NCI-H2081 (cell line): ENCODE measurements around the gene KPTN.

ENCODE experiments used
- DNase-seq, 2 experiments: peaks; one replicate each; lab custom pipeline; 2025; lab: John Stamatoyannopoulos, UW

KPTN gene

DNA sequence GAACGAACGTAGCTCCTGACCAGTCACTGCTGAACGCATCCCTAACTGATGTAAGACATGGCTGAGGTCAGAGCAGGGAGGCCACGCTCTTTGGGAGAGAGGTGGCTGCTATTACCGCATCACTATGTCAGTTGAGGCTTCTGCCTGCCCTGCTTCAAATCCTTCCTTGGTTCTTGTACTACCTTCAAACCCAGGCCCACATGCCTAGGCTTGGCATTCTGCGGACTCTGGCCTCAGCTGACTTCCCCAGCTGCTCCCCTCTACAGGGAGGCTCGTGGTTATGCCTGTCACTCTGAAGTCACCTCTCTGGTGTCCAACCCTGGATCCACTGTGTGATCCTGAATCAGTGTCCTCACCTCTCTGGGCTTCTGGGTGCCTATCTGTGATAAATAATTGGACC is 49.9 kb downstream of the KPTN start:
- no peak for DNase-seq

DNA sequence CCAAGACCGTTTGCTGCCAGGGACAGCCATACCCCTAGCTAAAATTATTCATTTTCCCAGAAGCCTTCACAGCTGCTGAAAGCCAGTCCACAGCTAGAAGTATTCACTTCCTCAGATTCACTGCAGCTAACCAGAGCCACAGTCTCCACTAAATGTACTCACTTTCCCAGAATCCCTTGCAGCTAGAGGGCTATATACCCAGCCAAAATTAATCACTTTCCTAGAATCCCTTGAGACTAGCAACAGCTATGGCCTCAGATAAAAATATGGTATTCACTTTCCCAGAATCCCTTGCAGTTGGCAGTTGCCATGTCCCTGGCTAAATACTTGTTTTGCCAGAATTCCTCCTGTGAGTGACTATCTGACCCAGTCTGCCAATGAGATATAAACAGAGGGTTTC is 50.9 kb downstream of the KPTN start:
- no peak for DNase-seq

DNA sequence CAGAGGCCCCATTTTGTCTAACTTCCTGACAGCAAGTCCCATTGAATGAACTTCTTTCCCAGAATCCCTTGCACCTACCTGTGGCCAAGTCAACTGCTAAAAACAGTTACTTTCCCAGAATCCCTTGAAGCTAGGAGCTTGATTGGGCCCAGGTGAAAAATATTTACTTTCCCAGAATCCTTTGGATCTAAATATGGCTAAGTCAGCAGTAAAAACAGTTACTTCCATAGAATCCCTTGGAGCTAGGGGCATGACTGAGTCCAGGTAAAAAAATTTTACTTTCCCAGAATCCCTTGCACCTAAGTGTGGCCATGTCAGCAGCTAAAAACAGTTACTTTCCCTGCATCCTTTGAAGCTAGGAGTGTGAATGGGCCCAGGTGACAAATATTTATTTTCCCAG is 51.5 kb downstream of the KPTN start:
- DNase-seq, result no peak

DNA sequence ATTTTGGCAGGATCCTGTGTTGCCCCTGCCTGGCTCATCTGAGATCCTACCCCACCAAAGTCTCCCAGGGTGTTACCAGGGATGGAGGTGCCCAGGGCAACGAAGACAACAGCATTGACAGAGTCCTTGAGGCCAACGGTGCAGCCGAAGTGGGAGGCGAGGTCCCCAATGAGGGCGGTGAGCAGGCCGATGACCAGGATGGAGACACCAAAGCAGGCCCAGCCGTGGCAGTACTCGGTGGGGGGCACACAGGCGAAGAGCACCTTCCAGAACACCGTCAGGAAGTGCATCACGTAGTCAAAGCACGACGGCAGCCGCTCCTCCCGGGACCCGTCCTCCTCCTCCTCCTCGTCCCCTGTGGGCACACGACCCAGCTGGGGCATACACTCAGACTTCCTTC is 51.9 kb downstream of the KPTN start:
- no peak for DNase-seq

DNA sequence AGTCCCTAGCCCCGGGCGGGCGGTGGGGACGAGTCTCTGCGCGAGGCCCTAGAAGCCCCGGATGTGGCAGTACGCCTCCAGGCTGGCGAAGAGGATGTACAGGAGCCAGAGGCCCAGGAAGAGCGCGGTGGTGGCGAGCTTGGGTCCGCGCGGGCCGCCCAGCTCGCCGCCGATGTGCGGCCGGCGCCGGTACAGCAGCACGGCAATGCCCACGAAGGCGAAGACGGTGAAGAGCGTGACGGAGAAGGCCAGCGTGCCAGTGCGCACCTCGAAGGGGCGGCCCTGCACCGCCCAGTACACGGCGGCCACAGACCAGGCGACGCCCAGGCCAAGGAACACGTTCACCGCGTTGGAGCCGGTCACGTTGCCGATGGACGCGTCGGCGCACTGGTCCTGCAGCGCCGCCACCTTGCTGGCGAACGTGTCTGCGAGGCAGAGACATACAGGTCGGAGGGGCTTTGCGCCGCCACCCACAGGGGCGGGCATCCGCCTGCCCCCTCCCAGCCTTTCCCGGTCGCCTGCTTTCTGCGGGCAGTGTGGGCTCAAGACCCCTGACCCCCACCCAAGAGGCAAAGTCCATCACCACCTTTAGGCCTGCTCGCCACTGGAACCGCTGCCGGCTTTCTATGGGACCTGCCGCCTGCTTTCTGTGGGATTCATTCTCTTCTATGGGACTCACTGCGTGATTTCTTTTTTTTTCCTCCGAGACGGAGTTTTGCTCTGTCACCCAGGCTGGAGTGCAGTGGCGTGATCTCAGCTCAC is 53.8 kb downstream of the KPTN start:
- no peak for DNase-seq

DNA sequence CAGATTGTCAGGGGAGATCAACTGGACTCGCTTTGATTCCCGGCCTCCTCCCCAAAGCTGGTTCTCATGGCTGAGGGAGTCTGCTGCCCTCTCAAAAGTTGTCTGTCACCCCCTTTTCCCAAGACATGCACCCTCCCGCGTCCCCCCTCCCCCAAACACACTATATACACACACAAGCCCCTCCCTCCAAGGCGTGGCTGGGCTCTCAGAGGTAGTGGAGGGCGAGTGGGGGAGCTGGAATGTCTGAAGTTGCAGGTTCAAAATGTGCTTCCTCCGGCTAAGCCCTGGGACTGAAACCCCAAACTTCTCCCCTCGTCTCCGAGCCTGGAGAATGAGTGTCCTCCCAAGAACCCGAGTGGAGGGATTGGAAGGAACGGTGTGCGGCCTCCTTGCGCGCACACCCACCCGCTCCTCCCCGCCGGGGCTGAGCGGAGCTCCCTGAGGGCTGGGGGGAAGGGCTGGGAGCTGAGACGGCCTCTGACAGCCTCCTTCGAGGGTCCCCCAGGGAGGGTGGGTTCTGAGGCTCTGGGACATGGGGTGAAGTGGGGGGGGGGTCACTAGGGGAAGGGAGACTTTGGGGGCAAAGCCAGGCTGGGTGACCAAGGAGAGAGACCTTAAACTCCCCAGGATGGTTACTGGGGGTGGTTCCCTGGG is 54.8 kb downstream of the KPTN start:
- DNase-seq, result no peak

DNA sequence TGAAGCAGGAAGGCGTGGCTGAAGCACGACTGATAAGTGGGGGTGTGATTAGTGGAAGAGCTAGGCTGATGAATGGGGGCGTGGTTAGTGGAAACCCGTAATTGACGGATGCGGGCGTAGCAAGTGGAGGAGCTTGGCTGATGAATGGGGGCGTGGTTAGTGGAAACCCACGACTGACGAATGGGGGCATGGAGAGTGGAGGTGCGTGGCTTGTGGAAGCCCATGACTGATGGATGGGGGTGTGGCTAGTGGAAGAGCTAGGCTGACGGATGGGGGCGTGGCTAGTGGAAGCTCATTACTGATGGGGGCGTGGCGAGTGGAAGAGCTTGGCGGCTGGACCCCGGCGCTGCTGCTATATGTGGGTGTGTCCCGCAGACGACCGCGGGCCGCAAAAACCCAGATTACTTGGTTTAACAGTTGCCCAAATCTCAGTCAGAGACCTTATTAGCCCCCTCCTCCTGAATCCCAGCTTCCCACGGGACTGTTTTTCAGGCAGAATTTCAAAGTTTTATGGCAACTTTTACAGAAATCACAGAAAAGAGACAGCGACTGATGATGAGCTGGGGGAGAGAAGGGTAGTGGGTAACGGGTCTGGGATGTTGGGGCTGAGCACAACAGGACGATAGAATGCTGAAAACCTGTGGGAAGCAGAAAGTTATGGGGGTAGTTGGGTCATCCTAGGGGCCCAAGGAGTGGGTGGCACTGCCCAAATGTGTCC is 55.7 kb downstream of the KPTN start:
- DNase-seq, result peak; percentile 95 to 96

DNA sequence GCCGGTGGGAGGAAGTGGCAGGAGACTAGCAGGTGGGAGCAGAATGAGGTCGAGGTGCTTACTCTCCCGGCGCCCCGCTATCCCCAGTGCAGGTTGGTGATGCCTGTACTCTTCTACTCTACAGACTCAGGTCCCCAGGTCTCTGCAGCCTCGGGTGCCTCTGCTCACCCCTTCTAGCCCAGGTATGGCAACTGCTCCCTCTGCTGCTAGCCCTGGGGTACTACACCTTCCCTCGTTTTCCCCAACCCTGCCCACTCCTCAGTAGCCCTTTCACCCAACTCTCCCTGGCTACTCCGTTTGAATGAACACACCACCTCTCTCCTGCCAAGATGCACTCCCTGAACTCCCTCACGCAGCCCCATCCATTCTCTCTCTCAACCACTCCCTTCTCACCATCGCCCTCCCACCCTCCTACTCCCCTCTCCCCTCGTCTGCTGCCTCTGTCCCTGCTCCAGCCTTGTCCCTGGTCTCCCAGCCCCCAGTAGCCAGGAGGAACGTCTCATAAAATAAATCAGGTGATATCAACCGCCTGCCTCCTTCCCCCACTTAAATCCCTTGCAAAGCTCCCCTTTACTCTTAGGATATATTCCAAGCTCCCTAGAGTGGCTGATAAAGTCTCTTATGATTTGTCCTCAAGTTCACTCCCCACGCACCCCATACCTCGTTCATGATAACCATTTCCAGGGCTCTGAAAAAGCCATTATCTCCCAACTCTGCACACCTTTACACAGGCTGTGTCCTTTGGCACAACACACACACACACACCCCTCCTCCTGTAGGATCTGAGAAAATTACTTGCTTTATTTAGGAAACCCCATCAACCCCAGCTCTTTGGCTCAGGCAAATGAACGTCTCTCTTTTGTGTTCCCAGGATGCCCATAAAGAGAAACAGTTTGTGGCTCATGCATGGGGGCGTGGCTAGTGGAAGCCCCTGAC is 56.5 kb downstream of the KPTN start:
- peak; percentile 53 to 67 for DNase-seq
